SU-DHL-6 (cell line): ENCODE data around the gene PRXL2A.

Experiments
- H2AFZ ChIP-seq: fragments of 200-600 bp; sonication (generic); 2 replicates; pipeline ENCODE4 v1.6.1; 2014; ENCODE audit warnings: low read depth, mild to moderate bottlenecking, moderate library complexity, mixed read lengths, antibody characterized with exemption, low read length; ENCODE audit not compliant: severe bottlenecking
- H3F3A ChIP-seq: fragments of 200-600 bp; shearing (Covaris generic); 2 replicates; pipeline ENCODE4 v1.6.0; 2016; ENCODE audit warnings: antibody characterized with exemption, mild to moderate bottlenecking; ENCODE audit not compliant: insufficient read depth
- H3K27ac ChIP-seq: fragments of 200-600 bp; sonication (generic); 2 replicates; pipeline ENCODE4 v1.5.1; 2016; ENCODE audit warnings: low read depth, mild to moderate bottlenecking, low read length, moderate library complexity, mixed read lengths
- H3K27me3 ChIP-seq: fragments of 200-600 bp; sonication (generic), shearing (Covaris generic); 2 replicates; pipeline ENCODE4 v1.6.0; 2014; ENCODE audit warnings: mild to moderate bottlenecking, low read length
- H3K36me3 ChIP-seq: fragments of 200-600 bp; sonication (generic); 2 replicates; pipeline ENCODE4 v1.6.1; 2014; ENCODE audit warnings: mild to moderate bottlenecking, low read length, mixed read lengths
- H3K4me2 ChIP-seq: fragments of 300-600, 200-600 bp; shearing (Covaris generic), sonication (generic); 2 replicates; pipeline ENCODE4 v1.6.0; 2014; ENCODE audit warnings: low read length, low read depth, mild to moderate bottlenecking; ENCODE audit not compliant: poor library complexity, severe bottlenecking
- H3K4me3 ChIP-seq: fragments of 200-600 bp; sonication (generic); 2 replicates; pipeline ENCODE4 v1.5.1; 2014; ENCODE audit warnings: antibody characterized with exemption, low read length, mild to moderate bottlenecking, mixed read lengths; ENCODE audit not compliant: insufficient read depth, poor library complexity, severe bottlenecking
- H3K79me2 ChIP-seq: fragments of 200-600 bp; sonication (generic); 2 replicates; pipeline ENCODE4 v1.6.1; 2014; ENCODE audit warnings: mild to moderate bottlenecking, low read length, moderate library complexity; ENCODE audit not compliant: insufficient read depth
- H3K9ac ChIP-seq: fragments of 200-600 bp; sonication (generic); 2 replicates; pipeline ENCODE4 v1.7.0; 2014; ENCODE audit warnings: mild to moderate bottlenecking, low read length
- H3K9me2 ChIP-seq: fragments of 200-600 bp; sonication (generic); replicated peaks from 2 replicates; pipeline ENCODE4 v1.6.1; 2014; ENCODE audit warnings: low read length; ENCODE audit not compliant: insufficient read depth
- H3K9me3 ChIP-seq: fragments of 200-600 bp; sonication (generic); 2 replicates; pipeline ENCODE4 v1.6.1; 2014; ENCODE audit warnings: low read length, mixed read lengths; ENCODE audit not compliant: insufficient read depth
- H4K20me1 ChIP-seq: fragments of 200-600 bp; sonication (generic); 2 replicates; pipeline ENCODE4 v1.6.1; 2014; ENCODE audit warnings: low read depth, mild to moderate bottlenecking, antibody characterized with exemption, low read length, moderate library complexity, mixed read lengths
- CTCF ChIP-seq: fragments of 200-600 bp; sonication (generic); IDR thresholded peaks from one replicate; pipeline ENCODE4 v1.5.1; 2017; ENCODE audit warnings: antibody characterized with exemption, mild to moderate bottlenecking, low read length, moderate library complexity; ENCODE audit not compliant: insufficient read depth, poor library complexity, severe bottlenecking
- EZH2phosphoT487 ChIP-seq: fragments of 200-600 bp; sonication (generic), shearing (Covaris generic); conservative IDR thresholded peaks from 2 replicates; pipeline ENCODE4 v1.6.1; 2018; ENCODE audit warnings: mild to moderate bottlenecking, antibody characterized with exemption, low read length, moderate library complexity, mixed read lengths

The PRXL2A gene

GRCh38 chr10:80436446-80437098, 28.2 kb downstream of the PRXL2A start:
- Histone ChIP-seq H3K36me3 (no peaks in the 10 kb centered on the region), H3K4me3 (no peak overlapping the region), H3K4me2 (no peak overlapping the region), H3K27me3 (no peaks in the 10 kb centered on the region), H3K9me3 (no peaks in the 10 kb centered on the region), H3K79me2 (no peaks in the 10 kb centered on the region), H4K20me1 (no peaks in the 10 kb centered on the region), H3K9me2 (no peaks in the 10 kb centered on the region), H3K27ac (no peak overlapping the region), H2AFZ (no peak overlapping the region), H3K9ac (no peak overlapping the region), H3F3A (no peaks in the 10 kb centered on the region)
- TF ChIP-seq CTCF (no peak), EZH2phosphoT487 (no peak)

- Histone ChIP-seq H3K79me2 (no peaks in the 10 kb centered on the region), H3K4me3 (no peak overlapping the region), H3K36me3 (no peaks in the 10 kb centered on the region), H2AFZ (no peak overlapping the region), H3K9me3 (no peaks in the 10 kb centered on the region), H3K4me2 (no peak overlapping the region), H3K9ac (no peak overlapping the region), H4K20me1 (no peaks in the 10 kb centered on the region), H3K9me2 (no peaks in the 10 kb centered on the region), H3K27ac (no peak overlapping the region), H3K27me3 (no peaks in the 10 kb centered on the region), H3F3A (no peaks in the 10 kb centered on the region)
- no peak for TF ChIP-seq EZH2phosphoT487
- TF ChIP-seq CTCF: no peak
Measured at GRCh38 chr10:80437227-80437626, 28.9 kb downstream of the PRXL2A start.

GRCh38 chr10:80441831-80442230, 33.5 kb downstream of the PRXL2A start:
- H2AFZ ChIP-seq: no peak overlapping the region
- no peaks in the 10 kb centered on the region for H3K36me3 ChIP-seq
- no peak overlapping the region for H3K4me2 ChIP-seq
- no peaks in the 10 kb centered on the region for H3K9me2 ChIP-seq
- no peak overlapping the region for H3K9ac ChIP-seq
- no peaks in the 10 kb centered on the region for H3K9me3 ChIP-seq
- no peaks in the 10 kb centered on the region for H3K79me2 ChIP-seq
- TF ChIP-seq CTCF (no peak), EZH2phosphoT487 (no peak)
- H4K20me1 ChIP-seq: no peaks in the 10 kb centered on the region
- H3K4me3 ChIP-seq: no peak overlapping the region
- no peaks in the 10 kb centered on the region for H3K27me3 ChIP-seq
- H3K27ac ChIP-seq: no peak overlapping the region
- H3F3A ChIP-seq: no peaks in the 10 kb centered on the region
